Esophagus squamous epithelium (tissue), 5 donors: ENCODE measurements around the gene ADAM12. TPM values are rescaled to one million over a fixed set of nuclear protein-coding genes. Genes with fewer than 3 reads are reported as not detected.

Source experiments
- DNase-seq: peaks from one replicate; lab custom pipeline; 2025; lab: John Stamatoyannopoulos, UW
- H3K27ac ChIP-seq, 4 donors: fragments of 200-600 bp; sonication (generic); one replicate each; pipeline ENCODE4 v1.5.1; 2016 to 2019; ENCODE audit warnings: mild to moderate bottlenecking in 1 of 4
- H3K27me3 ChIP-seq, 4 donors: fragments of 200-600 bp; sonication (generic); 1 replicate in 3 of 4; 2 replicates in 1 of 4; pipeline versions ENCODE4 v1.5.1 to v1.6.0; 2017 to 2021; ENCODE audit warnings: antibody characterized with exemption in 1 of 4
- H3K36me3 ChIP-seq, 3 donors: fragments of 200-600 bp; sonication (generic); one replicate each; pipeline ENCODE4 v1.5.1; 2016 to 2019
- H3K4me1 ChIP-seq, 3 donors: fragments of 200-600 bp; sonication (generic); one replicate each; pipeline ENCODE4 v1.5.1; 2017 to 2019
- H3K4me3 ChIP-seq, 4 donors: fragments of 200-600 bp; sonication (generic); 1 replicate in 3 of 4; 2 replicates in 1 of 4; pipeline ENCODE4 v1.5.1; 2016 to 2019; ENCODE audit warnings: mild to moderate bottlenecking in 2 of 4, moderate library complexity in 1 of 4
- H3K9me3 ChIP-seq, 3 donors: fragments of 200-600 bp; sonication (generic); one replicate each; pipeline ENCODE4 v1.5.1; 2016 to 2019
- CTCF ChIP-seq, 6 experiments: fragments of 450-650 bp in 4 of 6; fragments of 200-600 bp in 2 of 6; sonication (generic) in 2 of 6; IDR thresholded peaks; one replicate each; pipeline ENCODE4 v1.5.1; 2016 to 2019; ENCODE audit warnings: antibody characterized with exemption in 6 of 6, mild to moderate bottlenecking in 4 of 6, moderate library complexity in 4 of 6
- POLR2A ChIP-seq, 4 donors: fragments of 450-650 bp; IDR thresholded peaks; one replicate each; pipeline ENCODE4 v1.6.1; 2017; ENCODE audit warnings: antibody characterized with exemption in 4 of 4, mild to moderate bottlenecking in 4 of 4, moderate library complexity in 3 of 4
- WGBS, 2 donors: methylation state at CpG; one replicate each; pipeline ENCODE4 v1.1.5; 2018; 5-methylcytosine and 5-hydroxymethylcytosine counted together
- intact Hi-C: fragments of 100-400 bp; cut with DNase I; formaldehyde crosslinking; loops from one replicate; pipeline ENCODE4 v1.15.0; 2022
- total RNA-seq, 4 donors: library from RNA; depleted of rRNA; stranded (reverse); fragments of >200 nt; gene quantifications; one replicate each; pipeline ENCODE4 v1.1.0, GENCODE V29; 2016
- donor health status: DM: yes; HTN: yes; CAD: no.

The ADAM12 gene
- total RNA-seq, 4 donors from 2014 or later, result 0.57 to 1.1 (median 0.76) TPM; not detected in 1

GRCh38 chr10:126425032-126425431 lies 36.8 kb upstream of the ADAM12 start:
- no peak for DNase-seq
- Histone ChIP-seq H3K36me3 (no peaks in the 10 kb centered on the region), H3K27ac (no peak overlapping the region), H3K4me1 (peaks cover 0 to 5% (median 0%) of the 10 kb centered on the region in 3 donors), H3K9me3 (peaks cover 0 to 17% (median 10%) of the 10 kb centered on the region in 3 donors), H3K4me3 (no peak overlapping the region), H3K27me3 (peaks cover 0 to 25% (median 0%) of the 10 kb centered on the region in 4 donors)
- 69 to 73% methylated on average over 5 of the region's 5 CpGs for WGBS, 2 donors
- intact Hi-C loops, result no loop called here
- TF ChIP-seq CTCF (IDR thresholded peaks at IDR 0.05) (no peak), POLR2A (IDR thresholded peaks at IDR 0.05) (no peak)

- Histone ChIP-seq H3K9me3 (peaks cover 0 to 18% (median 10%) of the 10 kb centered on the region in 3 donors), H3K4me3 (no peak overlapping the region), H3K36me3 (no peaks in the 10 kb centered on the region), H3K27ac (no peak overlapping the region), H3K27me3 (peaks cover 0 to 35% (median 0%) of the 10 kb centered on the region in 4 donors), H3K4me1 (peaks cover 0 to 5% (median 0%) of the 10 kb centered on the region in 3 donors)
- intact Hi-C loops, result no loop called here
- no peak for TF ChIP-seq CTCF (IDR thresholded peaks at IDR 0.05)
- no peak for TF ChIP-seq POLR2A (IDR thresholded peaks at IDR 0.05)
- DNase-seq, result no peak
- 82 to 86% methylated on average over 3 to 6 of the region's 6 CpGs for WGBS, 2 donors
Observed at GRCh38 chr10:126423732-126424491, 35.6 kb upstream of the ADAM12 start.

- intact Hi-C loops, result no loop called here
- H3K4me3 ChIP-seq, result no peak overlapping the region
- H3K9me3 ChIP-seq, result peaks cover 0 to 26% (median 10%) of the 10 kb centered on the region in 3 donors
- peaks cover 0 to 39% (median 0%) of the 10 kb centered on the region in 4 donors for H3K27me3 ChIP-seq
- H3K27ac ChIP-seq, result no peak overlapping the region
- TF ChIP-seq CTCF (IDR thresholded peaks at IDR 0.05) (no peak), POLR2A (IDR thresholded peaks at IDR 0.05) (no peak)
- no peak for DNase-seq
- peaks cover 0 to 5% (median 0%) of the 10 kb centered on the region in 3 donors for H3K4me1 ChIP-seq
- WGBS, 2 donors, result 48 to 81% methylated on average over 1 of the region's 1 CpG
- no peaks in the 10 kb centered on the region for H3K36me3 ChIP-seq
Observed at GRCh38 chr10:126422567-126422966, 34.3 kb upstream of the ADAM12 start.

- peaks cover 0 to 26% (median 10%) of the 10 kb centered on the region in 3 donors for H3K9me3 ChIP-seq
- no peak overlapping the region for H3K27ac ChIP-seq
- TF ChIP-seq POLR2A (IDR thresholded peaks at IDR 0.05), result no peak
- no peak for TF ChIP-seq CTCF (IDR thresholded peaks at IDR 0.05)
- no peak for DNase-seq
- H3K4me3 ChIP-seq, result no peak overlapping the region
- intact Hi-C loops, result no loop called here
- H3K36me3 ChIP-seq, result no peaks in the 10 kb centered on the region
- H3K4me1 ChIP-seq, result peaks cover 0 to 5% (median 0%) of the 10 kb centered on the region in 3 donors
- H3K27me3 ChIP-seq, result peaks cover 0 to 39% (median 0%) of the 10 kb centered on the region in 4 donors
- 58 to 64% methylated on average over 10 of the region's 10 CpGs for WGBS, 2 donors
Observed at GRCh38 chr10:126421756-126422256, 33.5 kb upstream of the ADAM12 start.
